DOHH2 (cell line): ENCODE measurements around the gene CBFA2T3.

Source experiments
- H3F3A ChIP-seq: fragments of 200-600 bp; sonication (generic), shearing (Covaris generic); 2 replicates; pipeline ENCODE4 v1.6.0; 2016; ENCODE audit warnings: antibody characterized with exemption, mild to moderate bottlenecking; ENCODE audit not compliant: control insufficient read depth, insufficient read depth
- H3K27ac ChIP-seq: fragments of 200-600 bp; sonication (generic); 2 replicates; pipeline ENCODE4 v1.5.1; 2014; ENCODE audit warnings: low read depth, mild to moderate bottlenecking, low read length, moderate library complexity
- H3K27me3 ChIP-seq: fragments of 200-600 bp; sonication (generic); 2 replicates; pipeline ENCODE4 v1.6.1; 2014; ENCODE audit warnings: mild to moderate bottlenecking, low read length, mixed read lengths; ENCODE audit not compliant: control insufficient read depth
- H3K36me3 ChIP-seq: fragments of 200-600 bp; sonication (generic); 2 replicates; pipeline ENCODE4 v1.6.1; 2014; ENCODE audit warnings: mild to moderate bottlenecking, low read length, moderate library complexity, mixed read lengths; ENCODE audit not compliant: control insufficient read depth
- H3K4me1 ChIP-seq: fragments of 200-600 bp; sonication (generic); 2 replicates; pipeline ENCODE4 v1.6.1; 2014; ENCODE audit warnings: mild to moderate bottlenecking, low read length, mixed read lengths; ENCODE audit not compliant: control insufficient read depth
- H3K4me2 ChIP-seq: fragments of 200-600 bp; sonication (generic); 2 replicates; pipeline ENCODE4 v1.6.0; 2014; ENCODE audit warnings: mild to moderate bottlenecking, low read length, moderate library complexity
- H3K4me3 ChIP-seq: fragments of 200-600 bp; sonication (generic); 2 replicates; pipeline ENCODE4 v1.5.1; 2014; ENCODE audit warnings: mild to moderate bottlenecking, low read length, mixed read lengths
- H3K79me2 ChIP-seq: fragments of 200-600 bp; sonication (generic); 2 replicates; pipeline ENCODE4 v1.6.1; 2014; ENCODE audit warnings: mild to moderate bottlenecking, low read length, mixed read lengths; ENCODE audit not compliant: control insufficient read depth
- H3K9me2 ChIP-seq: fragments of 200-600 bp; sonication (generic); replicated peaks from 2 replicates; pipeline ENCODE4 v1.6.1; 2014; ENCODE audit warnings: mild to moderate bottlenecking, low read length, mixed read lengths; ENCODE audit not compliant: control insufficient read depth
- H3K9me3 ChIP-seq: fragments of 200-600 bp; sonication (generic); 2 replicates; pipeline ENCODE4 v1.6.1; 2014; ENCODE audit warnings: antibody characterized with exemption, low read length, mixed read lengths; ENCODE audit not compliant: control insufficient read depth, insufficient read depth
- H4K20me1 ChIP-seq: fragments of 200-600 bp; sonication (generic); 2 replicates; pipeline ENCODE4 v1.6.0; 2014; ENCODE audit warnings: low read depth, mild to moderate bottlenecking, antibody characterized with exemption, low read length, moderate library complexity; ENCODE audit not compliant: control insufficient read depth, insufficient read depth
- EZH2phosphoT487 ChIP-seq: fragments of 200-600 bp; sonication (generic); IDR thresholded peaks from 2 replicates; pipeline ENCODE4 v1.6.1; 2017; ENCODE audit warnings: borderline replicate concordance, mild to moderate bottlenecking, antibody characterized with exemption, low read length, moderate library complexity, mixed read lengths
- TF ChIP-seq, protein P1 (sequence below): fragments of 200-600 bp; sonication (generic); IDR thresholded peaks from one replicate; pipeline ENCODE4 v1.5.1; 2014; ENCODE audit warnings: antibody characterized with exemption, mild to moderate bottlenecking, low read depth, low read length; ENCODE audit not compliant: poor library complexity, severe bottlenecking

Gene CBFA2T3

DNA sequence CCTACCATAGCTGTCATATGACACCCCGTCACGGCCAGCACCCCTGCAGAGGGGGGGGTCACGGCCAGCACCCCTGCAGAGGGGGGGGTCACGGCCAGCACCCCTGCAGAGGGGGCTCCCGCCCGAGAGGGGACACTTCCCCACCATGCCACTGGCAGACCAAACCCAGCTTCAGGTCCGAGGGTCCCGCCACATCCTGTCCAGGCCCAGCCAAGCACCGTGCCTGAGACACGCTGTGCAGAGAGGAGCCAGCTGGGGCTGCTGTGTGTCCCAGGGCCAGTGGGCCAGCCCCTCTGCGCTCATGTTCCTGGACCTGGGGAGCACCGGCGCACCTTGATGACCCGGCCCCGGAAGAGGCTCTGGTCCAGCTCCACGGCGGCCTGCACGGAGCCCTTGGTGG, 112.5 kb downstream of the CBFA2T3 start:
- Histone ChIP-seq H3K4me1 (0 out of 2 replicates have a peak, but pooled peaks cover 2% of the 10 kb centered on the region), H4K20me1 (no peaks in the 10 kb centered on the region), H3K27me3 (peaks cover 14% of the 10 kb centered on the region), H3K36me3 (peaks cover 14% of the 10 kb centered on the region), H3K4me3 (no peak overlapping the region), H3K4me2 (no peak overlapping the region), H3F3A (no peaks in the 10 kb centered on the region), H3K27ac (no peak overlapping the region), H3K9me2 (no peaks in the 10 kb centered on the region), H3K9me3 (no peaks in the 10 kb centered on the region), H3K79me2 (no peaks in the 10 kb centered on the region)
- no peak for TF ChIP-seq EZH2phosphoT487
- TF ChIP-seq, protein P1, sequence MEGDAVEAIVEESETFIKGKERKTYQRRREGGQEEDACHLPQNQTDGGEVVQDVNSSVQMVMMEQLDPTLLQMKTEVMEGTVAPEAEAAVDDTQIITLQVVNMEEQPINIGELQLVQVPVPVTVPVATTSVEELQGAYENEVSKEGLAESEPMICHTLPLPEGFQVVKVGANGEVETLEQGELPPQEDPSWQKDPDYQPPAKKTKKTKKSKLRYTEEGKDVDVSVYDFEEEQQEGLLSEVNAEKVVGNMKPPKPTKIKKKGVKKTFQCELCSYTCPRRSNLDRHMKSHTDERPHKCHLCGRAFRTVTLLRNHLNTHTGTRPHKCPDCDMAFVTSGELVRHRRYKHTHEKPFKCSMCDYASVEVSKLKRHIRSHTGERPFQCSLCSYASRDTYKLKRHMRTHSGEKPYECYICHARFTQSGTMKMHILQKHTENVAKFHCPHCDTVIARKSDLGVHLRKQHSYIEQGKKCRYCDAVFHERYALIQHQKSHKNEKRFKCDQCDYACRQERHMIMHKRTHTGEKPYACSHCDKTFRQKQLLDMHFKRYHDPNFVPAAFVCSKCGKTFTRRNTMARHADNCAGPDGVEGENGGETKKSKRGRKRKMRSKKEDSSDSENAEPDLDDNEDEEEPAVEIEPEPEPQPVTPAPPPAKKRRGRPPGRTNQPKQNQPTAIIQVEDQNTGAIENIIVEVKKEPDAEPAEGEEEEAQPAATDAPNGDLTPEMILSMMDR = no peak

DNA sequence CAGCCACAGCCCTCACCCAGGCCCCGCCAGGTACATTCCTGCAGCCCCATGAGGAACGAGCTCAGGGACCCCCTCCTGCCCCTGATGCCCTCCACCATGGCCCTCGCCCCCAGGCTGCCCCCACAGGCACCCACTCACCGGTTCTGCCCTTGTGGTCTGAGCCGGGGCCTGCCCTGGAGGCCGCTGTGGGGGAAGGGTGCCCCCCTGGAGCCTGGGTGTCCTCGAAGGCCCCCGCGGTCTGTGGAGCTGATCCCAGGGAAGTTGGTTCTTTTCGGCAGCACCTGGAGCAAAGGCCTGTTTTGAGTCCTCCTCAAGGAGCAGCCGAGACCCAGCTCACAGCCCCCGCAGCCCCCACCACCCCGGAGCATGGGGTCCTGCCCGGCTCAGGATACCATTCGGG, 112.9 kb downstream of the CBFA2T3 start:
- H3K4me3 ChIP-seq = no peak overlapping the region
- H3K79me2 ChIP-seq = no peaks in the 10 kb centered on the region
- peaks cover 18% of the 10 kb centered on the region for H3K36me3 ChIP-seq
- H3K27me3 ChIP-seq = peaks cover 11% of the 10 kb centered on the region
- H3F3A ChIP-seq = no peaks in the 10 kb centered on the region
- no peak overlapping the region for H3K4me2 ChIP-seq
- TF ChIP-seq, protein P1 = no peak
- TF ChIP-seq EZH2phosphoT487 = no peak
- H3K27ac ChIP-seq = no peak overlapping the region
- peaks cover 5% of the 10 kb centered on the region; the same call in 1 of the 2 replicates for H3K4me1 ChIP-seq
- H4K20me1 ChIP-seq = no peaks in the 10 kb centered on the region
- H3K9me3 ChIP-seq = no peaks in the 10 kb centered on the region
- no peaks in the 10 kb centered on the region for H3K9me2 ChIP-seq

DNA sequence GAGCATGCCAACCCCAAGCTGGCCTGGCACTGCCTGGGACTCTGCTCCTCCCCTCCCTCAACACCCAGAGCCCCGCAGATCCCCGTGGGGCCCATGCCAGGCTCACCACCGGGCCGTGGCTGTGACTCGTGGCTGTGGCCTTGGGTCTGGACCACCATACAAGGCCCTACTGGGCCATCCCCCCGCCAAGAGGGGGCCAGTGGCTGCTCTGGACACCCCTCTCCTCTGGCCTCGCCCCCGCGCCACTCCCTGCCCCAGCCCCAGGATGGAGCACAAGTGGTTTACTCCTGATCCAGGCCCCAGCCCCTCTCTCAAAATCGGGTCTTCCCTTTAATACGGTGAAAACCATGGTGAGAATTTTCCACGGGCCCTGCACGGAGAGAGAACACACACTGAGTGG, 113.6 kb downstream of the CBFA2T3 start:
- Histone ChIP-seq H3F3A (no peaks in the 10 kb centered on the region), H3K9me3 (no peaks in the 10 kb centered on the region), H3K4me1 (peaks cover 7% of the 10 kb centered on the region; the same call in 1 of the 2 replicates), H3K27me3 (peaks cover 6% of the 10 kb centered on the region), H3K9me2 (no peaks in the 10 kb centered on the region), H3K4me2 (no peak overlapping the region), H3K79me2 (peaks cover 2% of the 10 kb centered on the region), H3K4me3 (no peak overlapping the region), H4K20me1 (no peaks in the 10 kb centered on the region), H3K27ac (no peak overlapping the region), H3K36me3 (peaks cover 21% of the 10 kb centered on the region)
- TF ChIP-seq, protein P1 = no peak
- no peak for TF ChIP-seq EZH2phosphoT487

DNA sequence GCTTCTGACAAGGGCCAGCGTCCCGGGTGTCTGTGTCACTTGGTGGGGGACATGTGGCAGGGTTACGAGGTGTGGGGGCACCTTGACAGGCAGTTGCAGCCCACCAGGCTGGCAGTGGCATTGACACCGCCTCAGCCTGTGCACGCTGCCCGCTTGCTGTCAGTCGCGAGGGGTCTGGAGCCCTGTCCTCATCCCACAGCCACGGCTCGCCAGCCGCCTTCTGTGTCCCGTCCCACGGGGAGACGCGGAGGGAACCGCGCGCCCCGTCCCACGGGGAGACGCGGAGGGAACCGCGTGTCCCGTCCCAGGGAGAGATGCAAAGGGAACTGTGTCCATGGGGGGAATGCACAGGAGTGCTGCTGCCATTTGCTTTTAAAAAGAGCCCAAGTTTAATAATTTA, 114.0 kb downstream of the CBFA2T3 start:
- Histone ChIP-seq H3K4me1 (peaks cover 12% of the 10 kb centered on the region), H3K9me2 (no peaks in the 10 kb centered on the region), H3K4me2 (no peak overlapping the region), H3K4me3 (no peak overlapping the region), H3K79me2 (peaks cover 6% of the 10 kb centered on the region), H3K27me3 (peaks cover 6% of the 10 kb centered on the region), H4K20me1 (no peaks in the 10 kb centered on the region), H3K9me3 (no peaks in the 10 kb centered on the region), H3F3A (no peaks in the 10 kb centered on the region), H3K36me3 (peaks cover 21% of the 10 kb centered on the region), H3K27ac (no peak overlapping the region)
- TF ChIP-seq, protein P1 = no peak
- no peak for TF ChIP-seq EZH2phosphoT487
